Gastrocnemius medialis (tissue), 4 donors: ENCODE results near the gene SCMH1. TPM values are rescaled to one million over a fixed set of nuclear protein-coding genes. Genes with fewer than 3 reads are reported as not detected.

Source experiments
- ATAC-seq, 2 donors: fragments of 150-250 bp; one replicate each; pipeline ENCODE4 v1.9.1; 2016
- DNase-seq, 2 donors: peaks; one replicate each; pipeline ENCODE4 v3.0.0-alpha.2; 2019
- H3K27ac ChIP-seq, 4 donors: fragments of 200-600 bp; sonication (generic); 1 replicate in 1 of 4; 2 replicates in 3 of 4; pipeline ENCODE4 v1.5.1; 2016 to 2018; ENCODE audit warnings: mild to moderate bottlenecking in 2 of 4, moderate library complexity in 1 of 4
- H3K27me3 ChIP-seq, 3 donors: fragments of 200-600 bp; sonication (generic) in 2 of 3; 1 replicate in 1 of 3; 2 replicates in 2 of 3; pipeline versions ENCODE4 v1.5.1 to v1.6.0; 2016 to 2019; ENCODE audit warnings: mild to moderate bottlenecking in 1 of 3, moderate library complexity in 1 of 3
- H3K36me3 ChIP-seq, 2 donors: fragments of 200-600 bp; sonication (generic) in 1 of 2; one replicate each; pipeline ENCODE4 v1.5.1; 2017 to 2018
- H3K4me1 ChIP-seq, 2 donors: fragments of 200-600 bp; sonication (generic) in 1 of 2; one replicate each; pipeline ENCODE4 v1.5.1; 2016 to 2017; ENCODE audit warnings: mild to moderate bottlenecking in 2 of 2
- H3K4me3 ChIP-seq, 4 donors: fragments of 200-600 bp; sonication (generic) in 3 of 4; 1 replicate in 1 of 4; 2 replicates in 3 of 4; pipeline ENCODE4 v1.5.1; 2016 to 2019; ENCODE audit warnings: mild to moderate bottlenecking in 2 of 4
- H3K9me3 ChIP-seq, 3 donors: fragments of 200-600 bp; sonication (generic) in 2 of 3; 1 replicate in 1 of 3; 2 replicates in 2 of 3; pipeline ENCODE4 v1.5.1; 2016 to 2019
- CTCF ChIP-seq, 5 experiments: fragments of 450-650 bp in 3 of 5; fragments of 200-600 bp in 2 of 5; sonication (generic) in 2 of 5; IDR thresholded peaks in 4 of 5; conservative IDR thresholded peaks in 1 of 5; 1 replicate in 4 of 5; 2 replicates in 1 of 5; pipeline ENCODE4 v1.5.1; 2016 to 2019; ENCODE audit warnings: antibody characterized with exemption in 5 of 5, mild to moderate bottlenecking in 3 of 5, moderate library complexity in 3 of 5
- POLR2A ChIP-seq, 2 donors: fragments of 450-650 bp; IDR thresholded peaks; one replicate each; pipeline ENCODE4 v1.6.1; 2017; ENCODE audit warnings: antibody characterized with exemption in 2 of 2, mild to moderate bottlenecking in 2 of 2, moderate library complexity in 2 of 2
- in situ Hi-C, 4 donors: fragments of 200-750 bp; cut with MboI; loops; one replicate each; pipeline versions ENCODE4 v1.15.0 to v1.8.0; 2017; ENCODE audit warnings: low sequenced_read_pairs in 4 of 4
- intact Hi-C: fragments of 100-400 bp; cut with DNase I; formaldehyde crosslinking; loops from one replicate; pipeline ENCODE4 v1.15.1; 2023; ENCODE audit warnings: low total_unique reads
- total RNA-seq, 4 donors: library from RNA; depleted of rRNA; stranded (reverse); fragments of >200 nt; gene quantifications; one replicate each; pipeline versions ENCODE4 v1.1.0 to v1.2.3, GENCODE V29; 2016

SCMH1 gene
- total RNA-seq, 4 donors from 2014 or later, result 17.1 to 29.4 (median 25.5) TPM

- TF ChIP-seq POLR2A (IDR thresholded peaks at IDR 0.05) (no peak), CTCF (IDR thresholded peaks at IDR 0.05 in 4 of 5, conservative IDR thresholded peaks at IDR 0.05 in 1 of 5) (no peak)
- H3K4me1 ChIP-seq, result peaks cover 9 to 14% of the 10 kb centered on the region in 2 donors
- intact Hi-C loops, result no loop called here
- ATAC-seq (no peak), DNase-seq (no peak)
- in situ Hi-C loops, result no loop called here
- no peaks in the 10 kb centered on the region for H3K9me3 ChIP-seq
- H3K4me3 ChIP-seq, result no peak overlapping the region
- H3K27ac ChIP-seq, result no peak overlapping the region
- no peaks in the 10 kb centered on the region for H3K27me3 ChIP-seq
- peaks cover 0 to 46% of the 10 kb centered on the region in 2 donors for H3K36me3 ChIP-seq
Measured at GRCh38 chr1:40984066-40984465, 258.0 kb downstream of the SCMH1 start.

GRCh38 chr1:40983286-40983685 lies 258.8 kb downstream of the SCMH1 start:
- peaks cover 11 to 14% of the 10 kb centered on the region in 2 donors for H3K4me1 ChIP-seq
- H3K9me3 ChIP-seq, result no peaks in the 10 kb centered on the region
- H3K36me3 ChIP-seq, result peaks cover 0 to 41% of the 10 kb centered on the region in 2 donors
- in situ Hi-C loops, result no loop called here
- no peaks in the 10 kb centered on the region for H3K27me3 ChIP-seq
- no peak overlapping the region for H3K4me3 ChIP-seq
- ATAC-seq, result no peak
- no peak for DNase-seq
- no peak overlapping the region for H3K27ac ChIP-seq
- intact Hi-C loops, result no loop called here
- TF ChIP-seq CTCF (IDR thresholded peaks at IDR 0.05 in 4 of 5, conservative IDR thresholded peaks at IDR 0.05 in 1 of 5) (no peak), POLR2A (IDR thresholded peaks at IDR 0.05) (no peak)

GRCh38 chr1:40982721-40983120 lies 259.4 kb downstream of the SCMH1 start:
- DNase-seq, result no peak
- in situ Hi-C loops (no loop called here), intact Hi-C loops (no loop called here)
- H3K4me3 ChIP-seq, result no peak overlapping the region
- H3K4me1 ChIP-seq, result peaks cover 11 to 14% of the 10 kb centered on the region in 2 donors
- H3K9me3 ChIP-seq, result no peaks in the 10 kb centered on the region
- ATAC-seq, result no peak
- peaks cover 0 to 35% of the 10 kb centered on the region in 2 donors for H3K36me3 ChIP-seq
- no peak overlapping the region for H3K27ac ChIP-seq
- H3K27me3 ChIP-seq, result no peaks in the 10 kb centered on the region
- TF ChIP-seq CTCF (IDR thresholded peaks at IDR 0.05 in 4 of 5, conservative IDR thresholded peaks at IDR 0.05 in 1 of 5) (no peak), POLR2A (IDR thresholded peaks at IDR 0.05) (no peak)

- Histone ChIP-seq H3K9me3 (no peaks in the 10 kb centered on the region), H3K4me3 (no peak overlapping the region), H3K27me3 (no peaks in the 10 kb centered on the region), H3K36me3 (peaks cover 0 to 27% of the 10 kb centered on the region in 2 donors), H3K27ac (no peak overlapping the region), H3K4me1 (peaks cover 11 to 14% of the 10 kb centered on the region in 2 donors)
- TF ChIP-seq CTCF (IDR thresholded peaks at IDR 0.05 in 4 of 5, conservative IDR thresholded peaks at IDR 0.05 in 1 of 5) (no peak), POLR2A (IDR thresholded peaks at IDR 0.05) (no peak)
- intact Hi-C loops, result no loop called here
- DNase-seq (no peak), ATAC-seq (no peak)
- in situ Hi-C loops, result no loop called here
Measured at GRCh38 chr1:40981691-40982448, 260.2 kb downstream of the SCMH1 start.
